ENCODE results near the gene ZBED4.

- TF ChIP-seq SP1 (CRISPR knock-in tag; conservative IDR thresholded peaks at IDR 0.05), result no peak
- no peak for TF ChIP-seq ZNF138 (CRISPR knock-in tag; conservative IDR thresholded peaks at IDR 0.05)
- TF ChIP-seq MAX (CRISPR knock-in tag; IDR thresholded peaks at IDR 0.05), result no peak
- TF ChIP-seq, protein P1, sequence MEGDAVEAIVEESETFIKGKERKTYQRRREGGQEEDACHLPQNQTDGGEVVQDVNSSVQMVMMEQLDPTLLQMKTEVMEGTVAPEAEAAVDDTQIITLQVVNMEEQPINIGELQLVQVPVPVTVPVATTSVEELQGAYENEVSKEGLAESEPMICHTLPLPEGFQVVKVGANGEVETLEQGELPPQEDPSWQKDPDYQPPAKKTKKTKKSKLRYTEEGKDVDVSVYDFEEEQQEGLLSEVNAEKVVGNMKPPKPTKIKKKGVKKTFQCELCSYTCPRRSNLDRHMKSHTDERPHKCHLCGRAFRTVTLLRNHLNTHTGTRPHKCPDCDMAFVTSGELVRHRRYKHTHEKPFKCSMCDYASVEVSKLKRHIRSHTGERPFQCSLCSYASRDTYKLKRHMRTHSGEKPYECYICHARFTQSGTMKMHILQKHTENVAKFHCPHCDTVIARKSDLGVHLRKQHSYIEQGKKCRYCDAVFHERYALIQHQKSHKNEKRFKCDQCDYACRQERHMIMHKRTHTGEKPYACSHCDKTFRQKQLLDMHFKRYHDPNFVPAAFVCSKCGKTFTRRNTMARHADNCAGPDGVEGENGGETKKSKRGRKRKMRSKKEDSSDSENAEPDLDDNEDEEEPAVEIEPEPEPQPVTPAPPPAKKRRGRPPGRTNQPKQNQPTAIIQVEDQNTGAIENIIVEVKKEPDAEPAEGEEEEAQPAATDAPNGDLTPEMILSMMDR (IDR thresholded peaks at IDR 0.05), result no peak
- no peak for TF ChIP-seq JUN (CRISPR knock-in tag; IDR thresholded peaks at IDR 0.05)
- no peak for TF ChIP-seq MYBL2 (CRISPR knock-in tag; IDR thresholded peaks at IDR 0.05)
- TF ChIP-seq USF2 (CRISPR knock-in tag; IDR thresholded peaks at IDR 0.05), result no peak
Observed at GRCh38 chr22:49877642-49878041, 24.0 kb downstream of the ZBED4 start.
